PC-9 (cell line): Measurements from ENCODE around the gene EPHB2.

ENCODE experiments used
- EZH2 ChIP-seq: fragments of 200-600 bp; sonication (generic); IDR thresholded peaks from 2 replicates; pipeline ENCODE4 v1.8.0; 2017; ENCODE audit warnings: antibody characterized with exemption, low read depth
- TF ChIP-seq, protein P1 (sequence below): fragments of 200-600 bp; sonication (generic); conservative IDR thresholded peaks from 2 replicates; pipeline ENCODE4 v1.6.1; 2017; ENCODE audit warnings: mixed run types, antibody characterized with exemption, mild to moderate bottlenecking, moderate library complexity

DNA sequence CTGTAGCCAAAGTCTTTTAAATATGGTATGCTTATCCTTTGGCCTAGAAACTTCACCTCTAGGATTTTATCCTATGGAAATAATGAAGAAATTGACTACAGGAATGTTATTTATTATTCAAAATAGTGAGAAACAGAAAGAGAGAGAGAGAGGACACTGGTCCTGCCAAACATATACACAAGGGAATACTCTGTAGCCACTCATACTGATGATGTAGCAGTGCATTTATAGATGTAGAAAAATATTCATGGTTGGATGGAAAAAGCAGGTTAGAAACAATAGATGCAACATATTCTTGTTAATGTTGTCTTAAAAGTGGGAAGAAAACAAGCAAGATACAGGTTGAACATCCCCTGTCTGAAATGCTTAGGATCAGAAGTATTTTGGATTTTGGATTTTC is 22.2 kb upstream of the EPHB2 start:
- TF ChIP-seq, protein P1, sequence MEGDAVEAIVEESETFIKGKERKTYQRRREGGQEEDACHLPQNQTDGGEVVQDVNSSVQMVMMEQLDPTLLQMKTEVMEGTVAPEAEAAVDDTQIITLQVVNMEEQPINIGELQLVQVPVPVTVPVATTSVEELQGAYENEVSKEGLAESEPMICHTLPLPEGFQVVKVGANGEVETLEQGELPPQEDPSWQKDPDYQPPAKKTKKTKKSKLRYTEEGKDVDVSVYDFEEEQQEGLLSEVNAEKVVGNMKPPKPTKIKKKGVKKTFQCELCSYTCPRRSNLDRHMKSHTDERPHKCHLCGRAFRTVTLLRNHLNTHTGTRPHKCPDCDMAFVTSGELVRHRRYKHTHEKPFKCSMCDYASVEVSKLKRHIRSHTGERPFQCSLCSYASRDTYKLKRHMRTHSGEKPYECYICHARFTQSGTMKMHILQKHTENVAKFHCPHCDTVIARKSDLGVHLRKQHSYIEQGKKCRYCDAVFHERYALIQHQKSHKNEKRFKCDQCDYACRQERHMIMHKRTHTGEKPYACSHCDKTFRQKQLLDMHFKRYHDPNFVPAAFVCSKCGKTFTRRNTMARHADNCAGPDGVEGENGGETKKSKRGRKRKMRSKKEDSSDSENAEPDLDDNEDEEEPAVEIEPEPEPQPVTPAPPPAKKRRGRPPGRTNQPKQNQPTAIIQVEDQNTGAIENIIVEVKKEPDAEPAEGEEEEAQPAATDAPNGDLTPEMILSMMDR = no peak
- TF ChIP-seq EZH2 = no peak
